HG03196 (cell line): Measurements from ENCODE around the gene CUL2.
A peak's percentile ranks its signal among the peaks of the same experiment; 100 is the strongest.

Source experiments
- ATAC-seq: cut with Tn5 transposase; IDR thresholded peaks from one replicate; pipeline ENCODE4 v1.9.1; 2021; ENCODE audit not compliant: unreplicated experiment

Gene CUL2

GRCh38 chr10:35090162-35090954 is at the start of gene CUL2:
Gene CUL2, minus strand, starts transcription at chr10:35090341. Its CDS starts 19,024 bp downstream, at chr10:35071317.
- peak; percentile 93 for ATAC-seq

DNA sequence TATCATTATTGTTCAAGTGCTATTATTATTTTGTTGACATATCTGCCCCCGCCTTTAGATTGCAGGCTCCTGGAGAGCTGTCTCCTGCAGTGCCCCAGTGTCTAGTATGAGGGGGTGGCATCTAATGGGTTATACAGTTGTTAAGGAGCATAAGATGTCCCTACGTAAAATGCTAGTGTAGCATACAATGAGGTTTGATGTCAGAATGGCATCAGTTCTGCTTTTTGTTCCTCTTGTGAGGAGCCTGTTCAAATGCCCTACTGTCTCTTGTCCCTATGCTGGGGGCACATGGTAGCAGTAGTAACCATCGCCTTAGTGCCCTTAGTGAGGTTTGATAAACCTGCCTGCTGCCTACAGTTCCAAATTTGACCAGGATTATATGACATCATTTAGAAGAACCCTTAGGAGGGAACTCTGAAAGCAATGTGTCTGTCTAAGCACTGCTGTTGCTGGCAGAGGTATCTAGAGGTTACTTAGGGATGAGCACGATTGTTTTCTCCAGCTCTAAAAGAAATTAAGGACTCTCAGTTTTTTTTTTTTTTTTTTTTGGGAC is 46.2 kb upstream of the CUL2 start:
- peak; percentile 52 for ATAC-seq

GRCh38 chr10:35135861-35136260 is 45.7 kb upstream of the CUL2 start:
- no peak for ATAC-seq

- ATAC-seq = no peak
Observed at GRCh38 chr10:35133586-35133985, 43.4 kb upstream of the CUL2 start.

- no peak for ATAC-seq
Observed at GRCh38 chr10:35132727-35133126, 42.6 kb upstream of the CUL2 start.

GRCh38 chr10:35130663-35131062 is 40.5 kb upstream of the CUL2 start:
- no peak for ATAC-seq

GRCh38 chr10:35129185-35129674 is 39.1 kb upstream of the CUL2 start:
- ATAC-seq = no peak

GRCh38 chr10:35127289-35127891 is 37.2 kb upstream of the CUL2 start:
- peak; percentile 19 for ATAC-seq

- ATAC-seq = peak; percentile 74
Observed at GRCh38 chr10:35126530-35127288, 36.6 kb upstream of the CUL2 start, which contains the start of gene CREM. Gene CREM, plus strand, starts transcription at chr10:35126846. Its CDS starts 10,990 bp downstream, at chr10:35137836.

DNA sequence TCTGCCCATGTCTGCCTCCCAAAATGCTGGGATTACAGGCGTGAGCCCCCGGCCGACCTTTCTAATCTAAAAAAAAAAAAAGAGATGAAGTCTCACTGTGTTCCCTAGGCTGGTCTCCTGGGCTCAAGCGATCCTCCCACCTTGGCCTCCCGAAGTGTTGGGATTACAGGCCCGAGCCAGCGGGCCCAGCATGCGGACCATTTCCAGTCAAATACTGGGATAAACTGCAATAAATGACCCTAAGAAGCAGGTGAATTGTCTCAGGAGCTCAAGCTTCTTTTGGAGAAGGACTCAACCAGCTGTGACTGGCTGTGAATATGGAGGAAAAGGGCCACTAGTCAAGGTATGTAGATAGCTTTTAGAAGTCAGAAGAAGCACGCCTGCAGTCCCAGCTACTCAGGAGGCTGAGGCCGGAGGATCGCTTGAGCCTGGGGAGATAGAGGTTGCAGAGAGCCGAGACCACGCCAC is 36.0 kb upstream of the CUL2 start:
- ATAC-seq = no peak

- ATAC-seq = no peak
Observed at GRCh38 chr10:35124540-35124939, 34.4 kb upstream of the CUL2 start.

DNA sequence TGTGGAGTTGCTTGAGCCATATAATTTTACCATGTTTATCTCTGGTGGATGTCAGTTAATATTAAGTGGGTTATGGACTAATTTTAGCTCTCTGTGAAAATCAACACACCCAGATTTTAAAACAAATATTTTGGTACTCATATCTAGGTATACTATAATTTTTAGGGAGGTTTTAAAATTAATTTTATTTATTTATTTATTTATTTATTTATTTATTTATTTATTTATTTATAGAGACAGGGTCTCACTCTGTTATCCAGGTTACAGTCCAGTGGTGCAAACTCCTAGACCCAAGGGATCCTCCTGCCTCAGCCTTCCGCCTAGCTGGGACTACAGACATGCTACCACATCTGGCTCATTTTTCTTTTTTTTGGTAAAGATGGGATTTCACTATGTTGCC is 29.2 kb upstream of the CUL2 start:
- no peak for ATAC-seq

- no peak for ATAC-seq
Observed at GRCh38 chr10:35112571-35112970, 22.4 kb upstream of the CUL2 start.

- ATAC-seq = no peak
Observed at GRCh38 chr10:35103882-35104281, 13.7 kb upstream of the CUL2 start.

- no peak for ATAC-seq
Observed at GRCh38 chr10:35097510-35097909, 7.4 kb upstream of the CUL2 start.

- ATAC-seq = no peak
Observed at GRCh38 chr10:35096312-35096711, 6.2 kb upstream of the CUL2 start.

DNA sequence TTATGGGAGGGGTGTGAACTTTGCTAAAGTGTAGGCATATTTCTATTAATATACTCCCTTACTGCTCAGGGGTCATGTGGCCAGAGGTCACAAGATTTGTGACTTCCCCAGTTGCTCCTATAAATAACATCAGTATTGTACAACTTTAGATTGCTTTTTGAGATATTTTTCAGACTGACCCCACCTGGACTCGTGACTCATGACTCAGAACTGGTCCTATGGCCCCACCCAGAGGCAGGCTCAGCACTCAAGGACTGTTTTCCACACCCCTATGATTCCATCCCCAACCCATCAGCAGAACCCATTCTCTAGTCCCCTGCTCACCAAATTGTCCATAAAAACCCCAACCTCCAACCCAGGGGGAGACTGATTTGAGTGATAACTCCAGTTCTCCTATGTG is 2.7 kb upstream of the CUL2 start:
- ATAC-seq = no peak

- ATAC-seq = no peak
Observed at GRCh38 chr10:35091994-35092790, 2.1 kb upstream of the CUL2 start.

DNA sequence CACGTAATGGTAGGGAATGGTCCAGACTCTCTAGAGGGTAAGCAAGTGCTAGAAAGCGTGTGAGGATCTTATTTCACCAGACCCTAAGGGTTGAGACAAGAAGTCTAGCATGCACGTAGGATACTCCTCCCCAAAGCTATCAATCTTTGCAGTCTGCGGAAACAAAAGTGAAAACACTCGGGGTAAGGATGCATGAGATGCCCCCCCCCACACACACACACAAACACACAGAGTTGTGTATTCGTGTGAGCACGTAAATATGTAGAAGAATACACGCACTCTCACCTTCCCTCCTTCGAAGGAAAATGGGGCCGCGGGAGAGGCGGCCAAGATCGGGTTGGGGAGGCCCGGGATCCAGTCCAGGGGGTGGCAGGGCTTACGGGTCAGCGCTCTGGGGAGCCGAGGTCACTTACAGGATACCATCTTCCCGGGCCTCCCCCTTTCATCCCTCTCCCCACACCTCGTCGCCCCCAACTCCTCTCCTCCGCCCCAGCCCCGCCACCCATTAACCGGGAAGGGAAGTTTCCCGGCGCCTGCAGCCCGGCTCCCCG is 455 bp downstream of the CUL2 start:
- peak; percentile 34 for ATAC-seq

GRCh38 chr10:35083242-35083641 is 6.9 kb downstream of the CUL2 start:
- ATAC-seq = no peak
